HepG2 (cell line): Measurements from ENCODE around the gene BTBD7. TPM values are rescaled to one million over a fixed set of nuclear protein-coding genes. Genes with fewer than 3 reads are reported as not detected.

Experiments
- CAMTA2 ChIP-seq: sonication (generic); formaldehyde crosslinking; IDR thresholded peaks from 2 replicates; pipeline ENCODE4 v1.4.0; 2020; ENCODE audit warnings: mild to moderate bottlenecking, missing genetic modification reagents, borderline replicate concordance
- CERS6 ChIP-seq: sonication (generic); formaldehyde crosslinking; IDR thresholded peaks from 2 replicates; pipeline ENCODE4 v1.5.0; 2020; ENCODE audit warnings: missing genetic modification reagents
- CTCF ChIP-seq: sonication (generic); formaldehyde crosslinking; IDR thresholded peaks from 2 replicates; pipeline ENCODE4 v1.5.0; 2020; ENCODE audit warnings: mild to moderate bottlenecking, missing genetic modification reagents, moderate library complexity
- IKZF4 ChIP-seq: sonication (generic); formaldehyde crosslinking; IDR thresholded peaks from 2 replicates; pipeline ENCODE4 v1.5.1; 2020; ENCODE audit warnings: borderline replicate concordance, mild to moderate bottlenecking, low read depth, missing genetic modification reagents; ENCODE audit errors: not compliant biosample characterization
- KAT2B ChIP-seq: fragments of 150-350 bp; IDR thresholded peaks from 2 replicates; pipeline ENCODE4 v1.6.1; 2014; ENCODE audit warnings: low read depth, low read length, borderline replicate concordance
- SMAD3 ChIP-seq: sonication (generic); formaldehyde crosslinking; IDR thresholded peaks from 2 replicates; pipeline ENCODE4 v1.4.0; 2020; ENCODE audit warnings: missing genetic modification reagents
- ZBTB25 ChIP-seq: IDR thresholded peaks from 2 replicates; pipeline ENCODE4 v1.6.1; 2018; ENCODE audit warnings: missing genetic modification reagents
- ZBTB33 ChIP-seq: sonication (generic); formaldehyde crosslinking; IDR thresholded peaks from 2 replicates; pipeline ENCODE4 v1.4.0; 2020; ENCODE audit warnings: missing genetic modification reagents
- ZNF564 ChIP-seq: sonication (generic); formaldehyde crosslinking; IDR thresholded peaks from 2 replicates; pipeline ENCODE4 v1.8.1; 2023; ENCODE audit warnings: mild to moderate bottlenecking, missing genetic modification reagents
- polyA plus RNA-seq, 8 experiments: library from polyadenylated mRNA; depleted of rRNA in 3 of 8; stranded (reverse) in 7 of 8; unstranded in 1 of 8; fragments of >200 nt; fragmentation: Illumina TruSeq in 4 of 8; extraction: Trizol in 4 of 8; gene quantifications; 2 replicates each; pipeline versions ENCODE4 v1.2.1 to v1.2.3, GENCODE V29; 2011 to 2016; ENCODE audit warnings: low read depth in 4 of 8, missing spikeins in 1 of 8, mixed read lengths in 1 of 8; ENCODE audit not compliant: insufficient read depth in 1 of 8
- total RNA-seq, 5 experiments: library from RNA; depleted of rRNA; stranded (reverse); fragments of >200 nt; fragmentation: Illumina TruSeq; extraction: Trizol; gene quantifications; 2 replicates each; pipeline ENCODE4 v1.2.3, GENCODE V29; 2016; ENCODE audit warnings: low read depth in 1 of 5

BTBD7 gene
- total and polyA plus RNA-seq, 2 of the 13 experiments (the other 11 are each of a cell fraction or from before 2014, with no cell fraction given): 11.6 to 15.2 TPM

- TF ChIP-seq CERS6 (no peak), KAT2B (no peak), IKZF4 (CRISPR knock-in tag) (no peak), SMAD3 (no peak), ZNF564 (CRISPR knock-in tag) (no peak), CTCF (CRISPR knock-in tag) (peak; percentile 48), CAMTA2 (no peak), ZBTB25 (CRISPR knock-in tag) (no peak), ZBTB33 (0 out of 2 replicates have a peak, but pooled peaks have one; percentile 24)
These were observed 14.3 kb upstream of the BTBD7 start, which contains the start of gene COX8C (continued) for GRCh38 chr14:93346926-93347721.
